ENCODE results near the gene RNU6-7. TPM values are rescaled to one million over a fixed set of nuclear protein-coding genes. Genes with fewer than 3 reads are reported as not detected.
A peak's percentile ranks its signal among the peaks of the same experiment; 100 is the strongest.

Gene RNU6-7
- total and polyA plus RNA-seq, 2 experiments from 2014 or later: not detected

DNA sequence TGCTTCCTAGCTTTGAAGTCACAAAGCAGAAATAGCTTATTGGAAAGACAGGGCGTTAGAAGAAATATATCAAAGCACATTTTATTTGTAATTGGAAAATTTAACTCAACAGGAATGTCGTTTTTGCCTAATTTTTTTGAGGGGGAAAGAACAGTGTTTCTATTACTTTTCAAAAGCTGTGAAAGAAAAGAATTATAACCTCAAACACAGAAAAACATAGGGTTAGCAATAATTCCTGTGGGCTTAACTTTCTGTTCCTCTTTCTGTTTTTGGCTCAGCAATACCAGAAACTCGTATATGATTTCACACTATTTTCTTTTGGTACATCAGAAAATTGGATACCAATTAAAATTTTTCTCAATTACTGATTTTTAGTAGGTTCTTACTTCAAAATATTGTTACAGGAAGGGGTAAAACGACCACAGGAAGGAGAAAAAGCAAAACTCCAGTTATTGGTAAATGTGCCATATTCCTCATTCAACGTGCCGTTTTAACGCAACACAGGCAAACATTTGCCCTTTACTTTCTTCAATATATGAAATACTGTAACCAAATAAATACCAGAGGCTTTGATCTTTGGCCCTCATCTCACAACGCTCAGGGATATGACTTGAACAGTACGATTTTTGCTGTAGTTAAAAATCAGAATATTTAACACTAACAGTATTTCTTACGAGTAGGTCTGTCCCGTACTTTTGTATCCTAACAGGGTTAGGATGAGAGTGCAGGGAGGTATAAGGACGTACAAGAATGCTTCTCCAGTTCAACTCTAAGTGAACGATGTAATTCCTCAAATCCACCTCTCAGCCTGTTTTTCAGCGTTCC lies 1.3 kb upstream of the RNU6-7 start:
- Histone ChIP-seq H3K4me2 (peak overlapping the region; percentile 86), H3K4me1 (ENCODE audit: insufficient read depth) (peaks cover 5% of the 10 kb centered on the region), H3K4me3 (peak overlapping the region; percentile 65), H3K79me2 (no peaks in the 10 kb centered on the region), H3K36me3 (replicated peaks; ENCODE audit: insufficient read depth, low read depth) (no peaks in the 10 kb centered on the region), H3K27me3 (no peaks in the 10 kb centered on the region), H3K27ac (peak overlapping the region; percentile 14), H4K20me1 (ENCODE audit: insufficient read depth, poor library complexity, severe bottlenecking) (no peaks in the 10 kb centered on the region), H3K9me3 (ENCODE audit: low read depth) (no peaks in the 10 kb centered on the region), H3K9me2 (replicated peaks; ENCODE audit: insufficient read depth) (no peaks in the 10 kb centered on the region), H2AFZ (peak overlapping the region; percentile 88)
- 26% methylated on average over 14 of the region's 14 CpGs for WGBS (ENCODE audit: low lambda C conversion rate, missing lambda C conversion rate)
- TF ChIP-seq EZH2phosphoT487 (IDR thresholded peaks at IDR 0.05; ENCODE audit: low read depth, severe bottlenecking, unreplicated experiment) (no peak), CTCF (IDR thresholded peaks at IDR 0.05; ENCODE audit: poor library complexity) (no peak), EZH2 (IDR thresholded peaks at IDR 0.05; ENCODE audit: borderline replicate concordance) (no peak)
- DNase-seq (ENCODE audit: low spot score): no peak

DNA sequence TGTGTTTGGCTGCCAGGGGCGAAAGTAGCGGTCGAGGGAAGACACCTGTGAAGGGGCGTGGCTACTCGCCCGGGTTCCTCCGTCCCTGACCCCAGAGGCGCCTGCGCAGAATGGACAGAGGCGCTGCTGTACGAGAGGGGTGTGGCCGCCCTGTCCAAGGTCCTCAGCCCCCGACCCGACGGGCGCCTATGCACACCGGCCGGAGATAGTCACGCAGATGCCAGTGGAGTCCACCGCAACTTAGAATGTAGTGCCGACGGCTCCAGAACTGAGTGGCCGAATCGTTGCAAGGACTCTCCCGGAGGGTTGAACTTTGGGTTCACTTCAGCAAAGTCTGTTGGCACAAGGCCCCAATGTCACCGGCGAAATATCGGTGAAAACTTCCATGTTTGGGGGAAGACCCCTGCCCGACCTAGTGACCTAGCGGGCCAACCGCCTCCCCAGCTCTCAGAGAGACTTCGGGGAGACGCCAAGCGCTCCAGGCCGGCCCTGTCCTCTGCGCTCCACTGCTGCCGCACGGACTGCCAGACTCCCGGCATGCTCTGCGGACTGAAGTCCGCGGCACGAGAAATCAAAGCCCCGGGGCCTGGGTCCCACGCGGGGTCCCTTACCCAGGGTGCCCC lies 541 bp upstream of the RNU6-7 start:
- no peaks in the 10 kb centered on the region for H3K9me3 ChIP-seq (ENCODE audit: low read depth)
- TF ChIP-seq CTCF (IDR thresholded peaks at IDR 0.05; ENCODE audit: poor library complexity): no peak
- no peak for TF ChIP-seq EZH2phosphoT487 (IDR thresholded peaks at IDR 0.05; ENCODE audit: low read depth, severe bottlenecking, unreplicated experiment)
- peaks cover 5% of the 10 kb centered on the region for H3K4me1 ChIP-seq (ENCODE audit: insufficient read depth)
- H3K27me3 ChIP-seq: no peaks in the 10 kb centered on the region
- 2% methylated on average over 46 of the region's 46 CpGs for WGBS (ENCODE audit: low lambda C conversion rate, missing lambda C conversion rate)
- DNase-seq (ENCODE audit: low spot score): peak; percentile 96
- H3K27ac ChIP-seq: peak overlapping the region; percentile 98
- no peaks in the 10 kb centered on the region for H3K36me3 ChIP-seq (replicated peaks; ENCODE audit: insufficient read depth, low read depth)
- H2AFZ ChIP-seq: peak overlapping the region; percentile 88
- peak overlapping the region; percentile 86 for H3K4me2 ChIP-seq
- H3K79me2 ChIP-seq: no peaks in the 10 kb centered on the region
- no peaks in the 10 kb centered on the region for H3K9me2 ChIP-seq (replicated peaks; ENCODE audit: insufficient read depth)
- H3K4me3 ChIP-seq: peak overlapping the region; percentile 65
- H4K20me1 ChIP-seq (ENCODE audit: insufficient read depth, poor library complexity, severe bottlenecking): no peaks in the 10 kb centered on the region

GRCh38 chr14:32202491-32202997 lies 699 bp downstream of the RNU6-7 start:
- Histone ChIP-seq H3K27me3 (no peaks in the 10 kb centered on the region), H3K9me2 (replicated peaks; ENCODE audit: insufficient read depth) (no peaks in the 10 kb centered on the region), H3K4me2 (peak overlapping the region; percentile 86), H3K4me1 (ENCODE audit: insufficient read depth) (peaks cover 5% of the 10 kb centered on the region), H3K27ac (peak overlapping the region; percentile 98), H3K79me2 (no peaks in the 10 kb centered on the region), H4K20me1 (ENCODE audit: insufficient read depth, poor library complexity, severe bottlenecking) (no peaks in the 10 kb centered on the region), H2AFZ (peak overlapping the region; percentile 88), H3K9me3 (ENCODE audit: low read depth) (no peaks in the 10 kb centered on the region), H3K4me3 (peak overlapping the region; percentile 65), H3K36me3 (replicated peaks; ENCODE audit: insufficient read depth, low read depth) (no peaks in the 10 kb centered on the region)
- no peak for TF ChIP-seq EZH2phosphoT487 (IDR thresholded peaks at IDR 0.05; ENCODE audit: low read depth, severe bottlenecking, unreplicated experiment)
- no peak for TF ChIP-seq CTCF (IDR thresholded peaks at IDR 0.05; ENCODE audit: poor library complexity)
- no peak for TF ChIP-seq EZH2 (IDR thresholded peaks at IDR 0.05; ENCODE audit: borderline replicate concordance)
- WGBS (ENCODE audit: low lambda C conversion rate, missing lambda C conversion rate): 9% methylated on average over 8 of the region's 8 CpGs
- peak; percentile 19 for DNase-seq (ENCODE audit: low spot score)

All from hepatocyte (in vitro differentiated cells).